Ecto neural progenitor cell (in vitro differentiated cells): ENCODE data around the gene TMEM158.

Experiments used
- DNase-seq: peaks from one replicate; pipeline ENCODE4 v3.0.0-alpha.2; 2018; ENCODE audit warnings: low spot score

TMEM158 gene

DNA sequence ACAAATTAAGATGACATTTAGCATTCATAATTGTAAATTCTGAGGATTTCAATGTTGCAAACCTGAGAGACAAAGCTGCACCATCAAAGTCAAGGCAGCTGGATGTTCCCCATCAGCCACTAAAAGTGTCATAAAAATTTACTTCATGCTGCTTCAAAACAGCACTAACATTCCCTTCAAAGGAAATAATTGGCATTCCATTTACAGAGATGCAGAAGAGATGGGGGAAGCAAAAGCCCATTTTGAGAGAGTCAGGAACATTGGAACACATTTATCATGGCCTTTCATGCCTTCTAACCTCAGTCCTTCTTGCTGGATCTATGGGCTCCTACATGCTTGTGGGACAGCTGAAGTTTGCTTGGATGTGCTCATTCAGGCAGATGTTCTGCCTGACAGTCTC lies 6.4 kb upstream of the TMEM158 start:
- no peak for DNase-seq

DNA sequence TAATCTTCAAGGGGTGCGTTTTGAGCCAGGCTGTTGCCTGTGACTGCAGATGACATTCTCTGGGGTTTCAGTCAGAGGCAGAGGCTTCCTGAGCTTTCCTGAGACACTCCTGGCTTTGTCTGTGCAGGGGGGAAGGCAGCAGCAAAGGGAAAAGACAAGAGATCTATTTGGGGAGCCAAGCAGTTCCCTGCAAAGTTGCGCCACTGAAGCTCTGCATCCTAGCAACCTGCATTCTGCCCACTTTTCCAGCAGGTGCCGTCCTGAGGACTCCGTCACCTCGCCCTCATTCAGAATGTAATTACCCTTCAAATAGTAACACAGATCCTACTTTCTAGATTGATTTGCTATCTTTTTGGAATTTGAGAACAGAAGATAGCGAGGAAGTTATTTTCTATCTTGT lies 1.9 kb upstream of the TMEM158 start:
- DNase-seq, result no peak

DNA sequence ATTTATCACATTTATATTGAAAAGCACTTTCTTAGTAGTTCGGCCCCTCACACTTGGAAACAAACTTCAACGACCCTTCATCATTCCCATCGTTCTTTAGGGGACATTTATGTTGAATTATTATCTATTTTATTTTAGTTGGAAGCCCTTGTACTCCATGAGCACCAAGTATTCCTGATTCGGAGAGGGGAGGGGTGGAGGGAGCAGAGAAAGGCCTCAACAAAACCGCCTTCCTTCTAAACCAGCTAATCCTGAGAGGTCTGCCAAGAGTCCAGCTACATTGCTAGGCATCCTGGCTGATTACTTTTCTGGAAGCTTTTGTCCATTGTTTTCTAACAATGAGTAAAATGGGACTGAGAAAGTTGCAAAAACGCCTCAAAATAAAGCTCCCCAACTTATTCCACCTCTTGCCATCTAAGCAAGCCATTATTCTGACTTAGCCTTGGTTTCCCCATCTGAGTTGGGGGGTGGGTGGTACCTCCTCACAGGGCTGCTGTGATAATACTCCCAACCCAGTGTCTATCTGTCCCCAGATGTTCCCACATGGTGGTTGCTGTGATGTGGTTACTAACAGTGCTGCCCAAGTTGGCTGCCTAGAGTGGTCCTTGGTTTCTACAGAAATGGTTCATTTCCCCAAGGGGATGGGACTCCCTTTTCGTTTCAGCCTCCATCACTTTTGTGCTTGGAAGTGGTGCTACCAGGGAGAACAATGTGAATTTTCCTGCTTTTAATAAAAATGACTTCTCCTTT lies 1.2 kb upstream of the TMEM158 start:
- DNase-seq, result no peak

DNA sequence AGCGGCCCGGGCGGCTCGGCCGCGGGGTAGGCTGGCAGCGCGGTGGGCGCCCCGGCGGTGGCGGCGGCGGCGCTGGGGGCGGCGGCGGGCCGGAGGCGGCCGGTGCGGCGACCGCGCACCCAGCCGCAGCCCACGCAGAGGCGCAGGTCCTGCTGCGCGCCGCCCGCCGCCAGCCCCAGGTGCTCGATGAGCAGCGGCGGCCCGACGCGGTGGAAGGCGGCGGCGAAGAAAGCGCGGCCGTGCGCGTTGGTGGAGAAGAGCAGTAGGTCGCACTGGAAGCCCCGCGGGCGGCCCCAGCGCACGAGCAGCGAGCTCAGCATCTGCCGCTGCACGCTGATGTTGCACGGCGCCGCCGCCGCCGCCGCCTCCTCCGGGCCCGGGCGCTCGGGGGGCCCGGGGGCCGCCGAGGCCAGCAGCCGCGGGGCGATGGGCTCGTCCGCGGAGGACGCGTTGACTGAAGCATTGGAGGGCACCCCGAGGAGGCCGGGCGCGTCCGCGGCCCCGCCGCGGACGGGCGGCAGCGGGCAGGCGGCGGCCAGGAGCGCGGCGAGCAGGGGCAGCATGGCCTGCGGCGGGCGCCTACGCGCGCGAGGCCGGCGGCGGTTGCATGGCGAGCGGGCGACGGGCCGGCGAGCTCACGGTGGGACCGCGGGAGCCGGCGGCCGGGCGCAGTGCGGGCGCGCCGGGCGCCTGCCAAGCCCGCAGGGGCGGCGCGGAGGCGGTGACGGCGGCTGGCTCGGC lies 452 bp downstream of the TMEM158 start:
- peak; percentile 69 for DNase-seq

DNA sequence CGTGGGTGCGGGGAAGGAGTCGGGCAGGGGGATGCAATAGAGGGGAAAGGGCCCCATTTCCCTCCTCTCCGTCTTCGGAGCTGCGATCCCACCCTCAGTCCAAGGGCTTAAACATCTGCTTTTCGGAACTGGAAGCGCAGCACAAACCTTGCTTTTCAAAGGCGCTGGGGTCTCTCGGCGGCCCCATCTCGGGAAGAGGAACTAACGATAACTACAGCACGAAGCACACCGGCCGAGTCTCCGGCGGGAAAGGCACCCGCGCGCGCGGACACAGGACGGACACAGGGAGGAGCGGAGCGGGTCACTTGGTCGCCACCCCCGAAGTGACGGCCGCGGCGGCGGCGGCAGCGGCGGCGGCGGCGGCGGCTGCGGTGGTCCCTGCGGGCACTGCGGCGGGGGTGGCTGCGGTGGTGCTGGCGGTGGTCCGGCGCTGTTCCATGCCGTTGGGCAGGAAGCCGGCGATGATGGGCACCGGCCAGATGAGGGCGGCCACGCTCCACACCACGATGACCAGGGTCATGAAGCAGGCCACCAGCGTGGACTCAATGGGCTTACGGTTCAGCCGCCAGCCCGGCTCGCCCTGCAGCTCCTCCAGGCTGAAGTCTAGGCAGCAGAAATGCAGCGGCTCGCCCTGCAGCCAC lies 1.1 kb downstream of the TMEM158 start:
- peak; percentile 91 for DNase-seq

DNA sequence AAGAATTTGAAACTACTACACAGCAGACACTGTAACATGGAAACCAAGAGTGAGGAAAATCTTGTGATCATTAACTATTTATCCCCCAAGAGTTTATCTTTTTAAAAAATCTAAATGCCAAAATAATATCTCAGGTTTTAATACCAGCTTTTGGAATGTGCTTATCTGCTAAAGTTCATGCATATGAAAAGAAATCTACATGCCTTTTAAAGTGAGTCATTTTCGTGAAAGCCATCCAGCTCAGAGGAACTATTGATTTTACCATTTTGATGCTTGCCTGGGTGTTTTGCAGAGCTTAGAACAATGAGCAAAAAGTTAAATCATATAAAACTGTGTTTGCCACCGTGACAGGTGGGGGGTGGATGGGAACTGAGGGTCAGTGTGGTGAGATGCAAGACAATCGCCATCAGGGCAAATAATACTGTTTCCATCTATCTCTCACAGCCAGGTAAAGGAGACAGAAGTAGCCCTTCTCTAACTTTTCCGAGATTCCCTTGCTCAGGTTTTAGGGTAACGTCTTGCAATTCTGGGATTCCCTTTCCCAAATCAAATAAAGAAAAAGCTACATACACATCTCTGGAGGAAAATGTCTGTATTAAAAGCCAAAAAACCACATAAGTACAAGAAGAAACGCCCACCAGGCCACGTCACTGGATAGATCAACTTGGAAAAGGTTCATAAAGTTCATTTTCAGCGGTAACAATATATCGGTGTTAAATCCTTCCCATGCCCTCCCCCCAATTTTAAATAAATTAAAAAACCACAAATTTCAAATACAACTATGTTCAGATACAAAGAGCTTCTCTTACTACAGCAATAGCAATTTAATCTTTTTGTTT lies 2.0 kb downstream of the TMEM158 start:
- DNase-seq, result no peak

DNA sequence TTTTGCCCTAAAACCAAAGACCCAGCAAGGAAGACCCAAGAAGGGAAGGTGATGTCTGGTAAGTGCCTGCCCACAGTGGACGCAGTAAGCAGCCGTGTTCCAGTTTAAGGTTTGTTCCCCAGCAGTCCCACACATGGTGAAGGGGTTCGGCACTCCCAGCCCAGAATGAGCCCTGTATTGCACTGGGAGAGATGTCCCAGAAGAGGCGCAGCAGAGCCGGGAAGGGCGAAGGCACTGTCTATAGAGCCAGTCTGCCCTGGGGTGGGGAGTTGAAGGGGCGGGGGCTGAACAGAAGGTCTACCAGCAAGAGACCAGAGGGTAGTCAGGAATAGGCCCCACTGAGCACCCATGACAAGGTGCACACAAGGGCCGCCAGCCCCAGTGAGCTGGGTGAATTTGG lies 6.4 kb downstream of the TMEM158 start:
- no peak for DNase-seq

DNA sequence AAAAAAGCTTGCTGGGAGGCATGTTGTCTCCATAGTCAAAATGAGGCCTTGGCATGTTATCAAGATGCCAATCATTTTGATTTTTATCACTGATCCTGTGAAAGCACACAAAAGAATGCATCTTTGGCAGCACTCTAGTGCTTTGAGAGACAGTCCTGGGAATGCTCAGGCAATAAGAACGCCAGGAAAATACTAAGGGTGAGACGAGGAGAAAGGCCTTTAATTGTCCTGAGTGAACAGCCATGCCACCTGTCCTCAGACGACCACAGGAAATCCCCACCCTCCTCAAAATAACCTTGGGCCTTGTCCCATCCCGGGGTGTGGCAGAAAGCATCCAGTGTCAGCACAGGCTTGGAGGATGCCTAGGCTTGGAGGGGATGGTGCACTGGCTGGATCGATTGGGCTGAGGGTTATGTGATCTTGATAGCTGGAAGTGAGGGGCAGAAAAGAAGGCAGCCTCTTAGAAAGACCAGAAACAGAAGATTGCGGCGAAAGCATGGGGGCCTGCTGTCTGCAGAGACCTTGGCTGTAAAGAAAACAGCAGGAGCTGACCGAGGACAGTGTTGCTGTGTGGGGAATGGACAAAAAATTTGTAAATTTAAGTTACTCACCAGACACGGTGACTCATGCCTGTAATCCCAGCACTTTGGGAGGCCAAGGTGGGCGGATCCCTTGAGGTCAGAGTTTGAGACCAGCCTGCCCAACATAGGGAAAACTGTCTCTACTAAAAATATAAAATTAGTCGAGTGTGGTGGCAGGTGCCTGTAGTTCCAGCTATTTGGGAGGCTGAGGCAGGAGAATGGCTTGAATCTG lies 7.3 kb downstream of the TMEM158 start:
- no peak for DNase-seq

DNA sequence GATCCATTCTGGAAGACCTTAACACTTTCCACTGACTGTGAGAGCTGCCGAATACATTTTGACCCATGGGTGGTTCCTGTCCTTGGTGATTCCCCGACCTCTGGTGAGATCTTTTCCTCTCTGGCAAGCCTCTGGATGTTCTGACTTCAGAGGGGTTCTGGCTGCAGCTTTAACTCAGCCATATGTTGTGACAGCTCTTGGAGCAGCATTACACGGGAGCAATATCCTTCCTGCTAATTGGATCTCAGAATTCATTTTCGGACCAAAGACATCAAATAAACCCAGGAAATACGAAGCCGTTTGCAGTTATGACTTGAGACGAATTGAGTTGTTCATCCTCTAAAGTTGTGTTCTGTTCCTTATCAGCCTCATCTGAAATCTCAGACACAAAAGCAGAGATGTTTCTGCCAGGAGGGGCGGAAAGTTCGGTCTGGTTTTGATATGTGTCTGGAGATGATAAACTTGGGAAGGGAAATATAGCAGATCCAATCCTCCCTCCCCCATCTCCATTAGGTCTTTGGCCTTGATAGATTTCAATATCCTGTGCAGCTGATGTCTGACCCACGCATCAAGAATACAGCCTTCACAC lies 10.0 kb downstream of the TMEM158 start:
- no peak for DNase-seq

DNA sequence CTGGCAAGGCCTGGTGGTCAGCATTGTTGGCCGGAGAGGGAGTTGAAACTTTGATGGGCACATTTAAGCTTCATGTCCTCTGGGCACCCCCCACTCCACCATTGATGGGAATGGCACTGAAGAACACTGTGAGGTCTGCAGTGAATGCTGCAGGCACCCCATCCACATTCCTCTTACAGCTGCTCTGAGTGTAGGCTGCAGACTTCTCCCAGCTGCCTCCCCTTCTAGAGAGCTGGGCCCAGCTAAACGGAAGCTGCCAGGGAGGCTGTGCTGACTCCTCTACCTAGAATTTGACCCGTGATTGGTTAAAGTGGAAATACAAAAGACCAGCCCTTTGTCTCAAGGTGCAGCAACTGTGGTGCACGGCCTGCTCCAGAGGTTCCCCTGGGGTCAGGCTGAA lies 10.6 kb downstream of the TMEM158 start:
- no peak for DNase-seq

DNA sequence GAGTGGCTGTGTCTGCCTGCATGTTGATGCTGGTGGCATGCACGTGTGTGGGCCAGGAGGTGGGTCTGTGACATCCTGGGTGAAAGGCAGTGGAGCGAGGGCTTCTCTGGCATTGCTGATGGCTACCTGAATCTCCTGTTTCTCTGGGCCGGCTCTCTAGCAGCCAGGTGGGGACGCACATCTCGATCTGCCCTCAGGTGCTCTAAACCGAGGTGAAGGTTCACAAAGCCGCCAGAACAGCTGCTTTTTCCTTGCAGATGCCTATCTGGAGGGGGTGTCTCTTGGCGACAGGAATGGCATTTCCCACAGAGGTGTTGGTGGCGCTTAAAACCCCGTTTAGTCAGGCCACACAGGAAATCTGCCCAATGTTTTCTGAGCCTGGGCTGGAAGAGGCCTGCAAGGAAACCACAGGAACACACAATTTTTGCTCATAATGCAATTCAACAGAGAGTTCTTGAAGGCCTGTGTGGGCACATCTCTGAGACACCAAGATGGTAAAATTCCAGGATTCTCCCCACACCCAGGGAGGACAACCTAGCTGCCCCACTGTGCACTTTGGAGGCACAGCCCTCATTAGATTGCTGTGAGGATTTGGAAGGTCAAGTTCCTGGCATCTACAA lies 11.9 kb downstream of the TMEM158 start:
- no peak for DNase-seq

DNA sequence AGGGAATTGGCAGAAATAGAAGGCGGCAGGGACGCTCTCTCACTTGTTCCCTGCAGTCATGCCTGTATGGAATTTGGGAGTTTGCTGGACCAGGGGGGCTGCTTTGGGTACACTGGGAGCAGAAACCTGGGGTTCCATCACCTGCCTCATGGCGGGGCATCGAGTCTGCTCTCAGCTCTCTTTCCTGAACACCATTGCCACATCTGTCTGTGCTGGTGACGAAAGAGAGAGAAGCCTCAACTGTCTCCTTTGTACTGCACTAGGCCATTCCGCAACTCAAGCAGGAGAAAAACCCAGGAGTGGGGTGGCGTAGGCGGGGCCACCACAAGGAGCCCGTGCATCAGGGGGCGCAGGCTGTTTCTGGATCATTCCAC lies 14.0 kb downstream of the TMEM158 start:
- DNase-seq, result no peak

DNA sequence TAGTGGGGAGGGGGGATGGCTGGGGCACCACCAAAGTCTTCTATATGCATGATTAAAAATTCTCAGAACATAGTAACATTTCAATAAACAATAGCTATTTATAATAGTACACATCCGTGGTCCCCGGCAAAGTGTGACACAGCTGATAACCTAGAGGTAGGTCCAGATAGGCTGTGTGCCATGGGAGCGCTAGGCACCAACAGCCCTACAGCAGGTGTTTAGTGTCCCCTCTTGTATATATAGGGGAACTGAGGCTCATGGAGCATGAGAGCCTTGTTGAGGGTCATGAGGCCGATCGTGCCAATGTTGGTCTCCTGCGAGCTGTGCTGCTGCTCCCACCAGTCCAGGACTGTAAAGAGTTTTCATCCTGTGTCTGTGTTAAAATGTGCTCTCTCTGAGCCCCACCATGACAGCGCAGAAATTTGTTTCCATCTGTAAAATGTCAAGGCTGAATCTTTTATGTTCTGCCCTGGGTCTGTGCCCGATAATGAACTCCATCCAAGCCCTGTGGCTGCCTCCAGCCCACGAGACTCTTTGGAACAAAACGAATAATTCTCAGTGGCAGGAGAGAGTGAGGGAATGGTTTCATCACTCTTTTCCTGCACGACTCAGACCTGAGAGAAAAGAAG lies 14.5 kb downstream of the TMEM158 start:
- no peak for DNase-seq

DNA sequence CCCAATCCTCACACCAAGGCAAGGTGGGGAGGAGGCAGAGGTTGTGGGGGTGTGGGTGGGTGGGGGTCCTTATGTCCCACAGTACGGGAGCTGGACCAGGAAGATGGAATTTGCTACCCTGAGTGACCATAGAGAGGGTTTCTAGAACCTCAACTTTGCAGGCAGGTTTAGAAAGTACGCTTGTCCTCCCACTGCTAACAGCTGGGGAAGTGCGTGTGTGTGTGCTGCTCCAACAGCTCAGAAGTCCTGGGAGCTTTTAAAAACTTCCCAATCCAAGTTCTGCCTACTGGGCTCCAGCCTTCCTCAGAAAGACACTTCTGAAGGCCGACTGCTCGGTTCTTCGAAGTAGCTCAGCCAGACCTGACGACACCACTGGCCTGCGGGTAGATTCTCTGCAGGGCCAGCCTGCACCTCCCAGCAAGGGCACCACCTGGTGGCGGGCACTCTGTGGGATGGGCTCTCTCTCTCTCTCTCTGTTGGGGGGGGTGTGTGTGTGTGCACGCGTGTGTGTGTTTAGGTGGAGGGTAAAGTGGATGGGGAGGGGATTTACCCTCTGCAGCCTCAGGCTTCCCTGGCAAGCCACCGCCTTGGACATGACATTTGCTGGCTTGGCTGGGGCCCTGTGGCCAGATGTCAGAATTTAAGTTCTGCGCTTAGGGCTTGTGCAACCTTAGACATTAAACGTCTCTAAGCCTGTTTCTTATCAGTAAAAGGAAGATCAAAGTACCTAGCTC lies 15.6 kb downstream of the TMEM158 start:
- peak; percentile 85 for DNase-seq

DNA sequence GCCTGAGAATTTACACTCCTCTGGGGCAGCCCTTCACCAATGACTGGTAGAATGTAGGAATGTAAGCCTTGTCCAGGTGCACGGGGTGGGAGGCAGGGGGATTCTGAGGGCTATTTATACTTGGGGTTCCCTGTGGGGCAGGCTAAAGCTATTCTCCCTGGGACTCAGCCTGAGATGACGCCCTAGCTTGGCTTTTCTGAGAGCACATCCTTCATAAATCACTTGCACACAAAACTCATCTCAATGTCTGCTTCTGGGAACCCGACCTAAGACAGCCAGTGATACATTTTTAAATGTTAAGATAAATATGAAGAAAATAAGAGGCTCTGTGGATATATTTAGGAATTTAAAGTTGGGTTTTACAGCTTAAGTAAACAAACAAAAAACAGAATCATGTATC lies 16.6 kb downstream of the TMEM158 start:
- no peak for DNase-seq

DNA sequence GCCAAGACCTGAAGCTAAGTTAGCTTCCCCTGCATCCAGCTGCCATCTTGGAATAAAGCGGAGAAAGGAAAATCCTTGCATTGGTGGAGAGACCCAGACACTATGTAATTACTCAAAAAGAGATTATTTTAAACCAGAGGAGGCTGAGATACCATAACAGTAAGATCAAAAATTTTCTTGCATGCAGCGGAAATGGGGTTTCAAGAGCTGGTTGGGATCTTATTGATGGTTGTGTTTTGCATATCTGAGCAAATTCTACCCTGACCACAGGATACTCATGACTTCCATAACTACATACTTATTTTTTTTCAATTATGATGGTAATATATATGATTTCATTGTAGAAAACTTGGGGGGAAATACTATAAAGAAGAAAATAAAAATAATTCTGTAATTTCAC lies 17.5 kb downstream of the TMEM158 start:
- DNase-seq, result no peak

DNA sequence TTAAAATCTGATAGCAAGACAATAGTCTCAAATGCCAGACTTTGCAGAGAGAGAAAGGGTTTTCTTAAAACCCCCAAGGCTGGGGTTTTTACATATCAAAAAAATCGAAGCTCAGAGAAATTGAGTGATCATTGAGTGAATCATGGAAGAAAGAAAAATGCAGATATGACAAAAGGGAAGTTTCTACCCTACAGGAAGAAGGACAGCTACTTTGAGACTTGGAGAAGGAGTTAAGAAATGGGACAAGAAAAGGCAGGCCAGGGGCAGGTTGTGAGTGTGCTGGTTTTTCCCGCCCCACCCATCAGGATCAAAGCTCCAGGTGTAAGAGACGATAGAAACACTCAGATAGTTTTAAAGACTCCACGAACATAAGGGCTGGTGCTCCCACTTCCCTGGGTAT lies 18.6 kb downstream of the TMEM158 start:
- no peak for DNase-seq

DNA sequence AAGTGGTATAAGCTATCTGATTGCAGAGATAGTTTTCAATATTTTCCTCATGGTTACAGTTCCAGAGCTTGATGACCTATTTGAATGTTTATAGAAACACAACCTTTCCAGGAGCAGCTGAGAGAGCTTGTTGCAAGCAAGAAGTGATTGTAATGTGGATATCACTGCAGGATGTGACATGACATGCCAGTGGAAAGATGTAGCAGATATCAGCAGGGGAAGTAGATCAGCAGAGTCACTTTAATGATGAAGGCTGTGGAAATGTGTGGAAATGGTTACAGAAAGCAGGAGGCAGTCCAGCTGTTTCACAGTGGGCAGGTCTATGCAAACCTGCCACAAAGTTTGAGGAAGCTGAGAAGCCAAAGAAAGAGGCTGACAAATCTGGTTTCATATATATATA lies 21.0 kb downstream of the TMEM158 start:
- no peak for DNase-seq

DNA sequence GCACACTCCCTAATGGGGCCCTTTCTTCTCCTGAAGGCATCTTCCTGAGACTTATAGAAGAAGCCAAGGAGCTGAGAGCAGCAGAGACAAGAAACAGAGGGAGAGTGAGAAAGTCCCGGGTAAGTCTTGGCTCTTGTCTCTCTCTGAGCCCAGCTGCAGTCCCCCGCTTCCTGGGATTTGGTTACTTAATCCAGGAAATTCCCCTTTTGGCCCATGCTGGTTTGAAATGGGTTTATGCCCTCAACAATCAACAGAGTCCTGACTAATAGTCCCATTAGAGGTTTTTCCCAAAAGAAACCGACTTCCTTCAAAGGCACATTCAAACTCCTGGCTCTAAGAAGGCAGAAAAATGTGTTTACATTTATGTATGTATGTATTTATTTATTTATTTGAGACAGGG lies 22.0 kb downstream of the TMEM158 start:
- DNase-seq, result no peak
